Natural killer cell (primary cell): ENCODE results near the gene GNAI2. TPM values are rescaled to one million over a fixed set of nuclear protein-coding genes. Genes with fewer than 3 reads are reported as not detected.
A peak's percentile ranks its signal among the peaks of the same experiment; 100 is the strongest.

Source experiments
- ATAC-seq, 3 donors: fragments of 150-1000 bp in 2 of 3; fragments of 200-7000 bp in 1 of 3; cut with Tn5 transposase; 1 replicate in 1 of 3; 2 replicates in 2 of 3; pipeline ENCODE4 v1.10.0; 2021; ENCODE audit warnings: mild to moderate bottlenecking in 2 of 3, moderate library complexity in 2 of 3
- DNase-seq, 2 donors: peaks; one replicate each; pipeline versions ENCODE4 v3.0.0 to v3.0.0-alpha.2; 2013 to 2021; ENCODE audit warnings: mixed read lengths in 1 of 2
- H3K27ac ChIP-seq: one replicate; pipeline ENCODE4 v1.5.1; 2013; ENCODE audit warnings: mild to moderate bottlenecking, low read length
- H3K27me3 ChIP-seq: one replicate; pipeline ENCODE4 v1.6.1; 2013; ENCODE audit warnings: low read length; ENCODE audit not compliant: control insufficient read depth, insufficient read depth
- H3K36me3 ChIP-seq: one replicate; pipeline ENCODE4 v1.6.1; 2013; ENCODE audit warnings: low read length; ENCODE audit not compliant: control insufficient read depth, insufficient read depth
- H3K4me1 ChIP-seq: one replicate; pipeline ENCODE4 v1.6.1; 2013; ENCODE audit warnings: low read length; ENCODE audit not compliant: control insufficient read depth, insufficient read depth
- H3K4me3 ChIP-seq: one replicate; pipeline ENCODE4 v1.5.1; 2013; ENCODE audit warnings: low read length
- H3K9me3 ChIP-seq: one replicate; pipeline ENCODE4 v1.6.1; 2013; ENCODE audit warnings: low read length; ENCODE audit not compliant: control insufficient read depth, insufficient read depth
- H3K27ac Mint-ChIP-seq, 2 donors: one replicate each; pipeline ENCODE4 v1.8.0; 2022; ENCODE audit warnings: mild to moderate bottlenecking in 2 of 2, mixed read lengths in 2 of 2, moderate library complexity in 1 of 2
- H3K27me3 Mint-ChIP-seq, 2 donors: one replicate each; pipeline ENCODE4 v1.8.0; 2022; ENCODE audit warnings: low read depth in 2 of 2, mixed read lengths in 2 of 2
- H3K36me3 Mint-ChIP-seq: one replicate; pipeline ENCODE4 v1.8.0; 2022; ENCODE audit warnings: mixed read lengths
- H3K4me1 Mint-ChIP-seq, 2 donors: one replicate each; pipeline ENCODE4 v1.8.0; 2022; ENCODE audit warnings: mixed read lengths in 2 of 2
- H3K4me3 Mint-ChIP-seq: one replicate; pipeline ENCODE4 v1.8.0; 2022; ENCODE audit warnings: mild to moderate bottlenecking, moderate library complexity, mixed read lengths
- H3K9me3 Mint-ChIP-seq, 2 donors: one replicate each; pipeline ENCODE4 v1.8.0; 2022; ENCODE audit warnings: mixed read lengths in 2 of 2
- CTCF ChIP-seq: fragments of 200-600 bp; IDR thresholded peaks from one replicate; pipeline ENCODE4 v1.8.0; 2022; ENCODE audit warnings: antibody characterized with exemption
- WGBS: methylation state at CpG from one replicate; pipeline ENCODE4 v1.1.7; 2013; ENCODE audit warnings: missing lambda C conversion rate; ENCODE audit not compliant: insufficient coverage; 5-methylcytosine and 5-hydroxymethylcytosine counted together
- intact Hi-C: fragments of 100-400 bp; cut with micrococcal nuclease; formaldehyde crosslinking; loops from one replicate; pipeline ENCODE4 v1.14.2; 2022
- total RNA-seq, 4 donors: library from RNA; stranded (reverse); fragments of 120-200 nt in 1 of 4; gene quantifications; one replicate each; pipeline versions ENCODE4 v1.2.3 to v1.2.4, GENCODE V29; 2013 to 2022

The GNAI2 gene
- total RNA-seq, 3 donors from 2014 or later (not counting 1 experiment from before 2014, with no cell fraction given): 428 to 467 (median 447) TPM

- H3K36me3 Mint-ChIP-seq: no peaks in the 10 kb centered on the region
- Histone ChIP-seq H3K4me3 (no peak overlapping the region), H3K9me3 (no peaks in the 10 kb centered on the region), H3K36me3 (peaks cover 2% of the 10 kb centered on the region), H3K4me1 (peaks cover 45% of the 10 kb centered on the region), H3K27me3 (no peaks in the 10 kb centered on the region), H3K27ac (no peak overlapping the region)
- H3K9me3 Mint-ChIP-seq: no peaks in the 10 kb centered on the region
- no peak for ATAC-seq
- TF ChIP-seq CTCF: no peak
- WGBS: 96% methylated on average over 8 of the region's 8 CpGs
- no peaks in the 10 kb centered on the region for H3K27me3 Mint-ChIP-seq
- no peak overlapping the region for H3K4me3 Mint-ChIP-seq
- DNase-seq: no peak
- intact Hi-C loops: loop anchor here (5.0 kb wide), 1 partner anchor 42 kb away; no protein-coding TSS in a partner anchor
- peak overlapping the region in 1 of 2 donors; percentile 72 for H3K27ac Mint-ChIP-seq
- peaks cover 33 to 48% of the 10 kb centered on the region in 2 donors for H3K4me1 Mint-ChIP-seq
Measured at GRCh38 chr3:50295553-50296431, 59.8 kb downstream of the GNAI2 start.

- Histone ChIP-seq H3K27ac (no peak overlapping the region), H3K4me1 (peaks cover 36% of the 10 kb centered on the region), H3K9me3 (no peaks in the 10 kb centered on the region), H3K4me3 (no peak overlapping the region), H3K36me3 (peaks cover 2% of the 10 kb centered on the region), H3K27me3 (no peaks in the 10 kb centered on the region)
- DNase-seq (no peak), ATAC-seq (no peak)
- H3K4me1 Mint-ChIP-seq: peaks cover 28 to 43% of the 10 kb centered on the region in 2 donors
- 97% methylated on average over 18 of the region's 18 CpGs for WGBS
- H3K36me3 Mint-ChIP-seq: no peaks in the 10 kb centered on the region
- intact Hi-C loops: loop anchor here (5.0 kb wide), 1 partner anchor 40 kb away; no protein-coding TSS in a partner anchor
- H3K27ac Mint-ChIP-seq: peak overlapping the region in 1 of 2 donors; percentile 72
- H3K9me3 Mint-ChIP-seq: no peaks in the 10 kb centered on the region
- no peak for TF ChIP-seq CTCF
- H3K27me3 Mint-ChIP-seq: no peaks in the 10 kb centered on the region
- no peak overlapping the region for H3K4me3 Mint-ChIP-seq
Measured at GRCh38 chr3:50296721-50297383, 60.8 kb downstream of the GNAI2 start.

GRCh38 chr3:50297384-50297775 is 61.4 kb downstream of the GNAI2 start:
- H3K9me3 Mint-ChIP-seq: no peaks in the 10 kb centered on the region
- Histone ChIP-seq H3K4me1 (peaks cover 34% of the 10 kb centered on the region), H3K36me3 (peaks cover 2% of the 10 kb centered on the region), H3K27me3 (no peaks in the 10 kb centered on the region), H3K9me3 (no peaks in the 10 kb centered on the region), H3K4me3 (no peak overlapping the region), H3K27ac (no peak overlapping the region)
- WGBS: 95% methylated on average over 2 of the region's 2 CpGs
- intact Hi-C loops: loop anchor here (5.0 kb wide), 1 partner anchor 40 kb away; no protein-coding TSS in a partner anchor
- no peaks in the 10 kb centered on the region for H3K27me3 Mint-ChIP-seq
- no peak overlapping the region for H3K4me3 Mint-ChIP-seq
- DNase-seq (peak in 1 of 2 donors; percentile 28), ATAC-seq (no peak)
- H3K36me3 Mint-ChIP-seq: no peaks in the 10 kb centered on the region
- peak overlapping the region in 1 of 2 donors; percentile 97 for H3K27ac Mint-ChIP-seq
- H3K4me1 Mint-ChIP-seq: peaks cover 25 to 40% of the 10 kb centered on the region in 2 donors
- no peak for TF ChIP-seq CTCF
